NCI-H446 treated with DMSO at 0.1 percent for 48 hours (cell line): ENCODE data around the gene RTN4RL1.

Experiments used
- DNase-seq: peaks from one replicate; lab custom pipeline; 2025; lab: John Stamatoyannopoulos, UW

Gene RTN4RL1

DNA sequence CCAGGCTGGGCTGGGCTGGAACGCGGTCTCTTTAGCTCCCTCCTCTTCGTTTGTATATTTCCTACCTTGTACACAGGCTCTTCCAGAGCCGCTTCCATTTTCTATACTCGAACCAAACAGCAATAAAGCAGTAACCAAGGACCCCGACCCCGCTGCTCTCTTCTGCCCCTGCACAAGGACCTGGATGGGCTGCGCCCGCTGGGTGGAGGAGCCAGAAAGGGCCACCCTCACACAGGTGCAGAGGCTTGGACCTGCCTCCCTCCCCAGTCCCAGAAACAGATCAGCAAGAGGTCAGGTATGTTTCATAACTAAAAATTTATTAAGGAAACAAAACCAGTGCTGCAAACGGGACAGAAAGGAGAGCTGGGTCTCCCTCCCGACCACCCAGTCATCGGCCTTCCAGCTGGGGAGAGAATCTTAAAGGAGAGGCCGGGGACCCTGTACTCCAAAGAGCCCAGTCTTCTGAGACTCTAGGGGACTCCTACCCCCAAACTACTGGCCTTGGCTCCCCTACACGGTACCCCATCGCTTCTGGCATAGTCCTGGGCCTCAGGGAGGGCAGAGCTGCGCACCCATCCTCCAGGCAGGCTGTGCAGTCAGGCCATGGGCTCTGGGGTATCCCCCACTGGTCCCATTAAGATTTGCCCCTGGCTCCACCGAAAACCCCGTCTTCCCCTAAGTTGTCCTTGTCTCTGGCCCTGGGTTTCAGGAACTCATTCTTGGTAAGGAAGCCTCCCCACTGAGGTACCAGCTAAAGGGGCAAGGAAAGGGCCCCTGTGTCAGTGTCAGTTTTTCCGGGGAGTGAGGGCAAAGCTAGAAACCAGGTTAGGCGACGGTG is 34.6 kb upstream of the RTN4RL1 start:
- DNase-seq: no peak

DNA sequence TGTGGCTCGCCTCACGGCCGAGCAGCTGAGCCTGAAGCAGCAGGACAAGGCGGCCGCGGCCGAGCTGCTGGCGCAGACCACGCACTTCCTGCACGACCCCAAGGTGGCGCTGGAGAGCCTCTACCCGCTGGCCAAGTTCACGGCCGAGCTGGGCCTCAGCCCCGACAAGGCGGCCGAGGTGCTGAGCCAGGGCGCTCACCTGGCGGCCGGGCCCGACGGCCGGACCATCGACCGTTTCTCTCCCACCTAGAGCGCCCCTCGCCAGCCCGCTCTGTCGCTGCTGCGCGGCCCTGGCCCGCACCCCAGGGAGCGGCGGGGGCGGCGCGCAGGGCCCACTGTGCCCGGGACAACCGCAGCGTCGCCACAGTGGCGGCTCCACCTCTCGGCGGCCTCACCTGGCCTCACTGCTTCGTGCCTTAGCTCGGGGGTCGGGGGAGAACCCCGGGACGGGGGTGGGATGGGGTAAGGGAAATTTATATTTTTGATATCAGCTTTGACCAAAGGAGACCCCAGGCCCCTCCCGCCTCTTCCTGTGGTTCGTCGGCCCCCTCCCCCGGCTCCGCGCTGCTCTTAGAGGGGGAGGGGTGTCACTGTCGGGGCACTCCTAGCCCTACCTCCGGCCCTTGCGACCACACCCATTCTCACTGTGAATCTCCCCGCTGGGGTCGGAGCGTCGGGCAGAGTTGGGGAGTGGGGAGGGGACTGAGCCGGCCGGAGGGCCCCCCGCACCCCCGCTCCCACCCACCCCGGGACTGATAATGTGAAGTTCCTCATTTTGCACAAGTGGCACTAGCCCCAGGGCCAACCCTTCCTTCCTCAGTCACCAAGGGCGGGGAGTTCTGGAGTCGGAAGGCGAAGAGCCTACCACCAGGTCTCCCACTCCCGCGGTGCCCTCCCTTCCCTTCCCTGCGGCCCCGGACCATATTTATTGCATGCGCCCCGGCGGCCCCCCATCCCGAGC is 33.7 kb upstream of the RTN4RL1 start:
- no peak for DNase-seq

DNA sequence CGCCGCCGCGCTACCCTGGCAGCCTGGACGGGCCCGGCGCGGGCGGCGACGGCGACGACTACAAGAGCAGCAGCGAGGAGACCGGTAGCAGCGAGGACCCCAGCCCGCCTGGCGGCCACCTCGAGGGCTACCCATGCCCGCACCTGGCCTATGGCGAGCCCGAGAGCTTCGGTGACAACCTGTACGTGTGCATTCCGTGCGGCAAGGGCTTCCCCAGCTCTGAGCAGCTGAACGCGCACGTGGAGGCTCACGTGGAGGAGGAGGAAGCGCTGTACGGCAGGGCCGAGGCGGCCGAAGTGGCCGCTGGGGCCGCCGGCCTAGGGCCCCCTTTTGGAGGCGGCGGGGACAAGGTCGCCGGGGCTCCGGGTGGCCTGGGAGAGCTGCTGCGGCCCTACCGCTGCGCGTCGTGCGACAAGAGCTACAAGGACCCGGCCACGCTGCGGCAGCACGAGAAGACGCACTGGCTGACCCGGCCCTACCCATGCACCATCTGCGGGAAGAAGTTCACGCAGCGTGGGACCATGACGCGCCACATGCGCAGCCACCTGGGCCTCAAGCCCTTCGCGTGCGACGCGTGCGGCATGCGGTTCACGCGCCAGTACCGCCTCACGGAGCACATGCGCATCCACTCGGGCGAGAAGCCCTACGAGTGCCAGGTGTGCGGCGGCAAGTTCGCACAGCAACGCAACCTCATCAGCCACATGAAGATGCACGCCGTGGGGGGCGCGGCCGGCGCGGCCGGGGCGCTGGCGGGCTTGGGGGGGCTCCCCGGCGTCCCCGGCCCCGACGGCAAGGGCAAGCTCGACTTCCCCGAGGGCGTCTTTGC is 32.8 kb upstream of the RTN4RL1 start:
- no peak for DNase-seq

DNA sequence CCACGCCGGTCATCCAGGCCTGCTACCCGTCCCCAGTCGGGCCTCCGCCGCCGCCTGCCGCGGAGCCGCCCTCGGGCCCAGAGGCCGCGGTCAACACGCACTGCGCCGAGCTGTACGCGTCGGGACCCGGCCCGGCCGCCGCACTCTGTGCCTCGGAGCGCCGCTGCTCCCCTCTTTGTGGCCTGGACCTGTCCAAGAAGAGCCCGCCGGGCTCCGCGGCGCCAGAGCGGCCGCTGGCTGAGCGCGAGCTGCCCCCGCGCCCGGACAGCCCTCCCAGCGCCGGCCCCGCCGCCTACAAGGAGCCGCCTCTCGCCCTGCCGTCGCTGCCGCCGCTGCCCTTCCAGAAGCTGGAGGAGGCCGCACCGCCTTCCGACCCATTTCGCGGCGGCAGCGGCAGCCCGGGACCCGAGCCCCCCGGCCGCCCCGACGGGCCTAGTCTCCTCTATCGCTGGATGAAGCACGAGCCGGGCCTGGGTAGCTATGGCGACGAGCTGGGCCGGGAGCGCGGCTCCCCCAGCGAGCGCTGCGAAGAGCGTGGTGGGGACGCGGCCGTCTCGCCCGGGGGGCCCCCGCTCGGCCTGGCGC is 32.1 kb upstream of the RTN4RL1 start:
- no peak for DNase-seq

DNA sequence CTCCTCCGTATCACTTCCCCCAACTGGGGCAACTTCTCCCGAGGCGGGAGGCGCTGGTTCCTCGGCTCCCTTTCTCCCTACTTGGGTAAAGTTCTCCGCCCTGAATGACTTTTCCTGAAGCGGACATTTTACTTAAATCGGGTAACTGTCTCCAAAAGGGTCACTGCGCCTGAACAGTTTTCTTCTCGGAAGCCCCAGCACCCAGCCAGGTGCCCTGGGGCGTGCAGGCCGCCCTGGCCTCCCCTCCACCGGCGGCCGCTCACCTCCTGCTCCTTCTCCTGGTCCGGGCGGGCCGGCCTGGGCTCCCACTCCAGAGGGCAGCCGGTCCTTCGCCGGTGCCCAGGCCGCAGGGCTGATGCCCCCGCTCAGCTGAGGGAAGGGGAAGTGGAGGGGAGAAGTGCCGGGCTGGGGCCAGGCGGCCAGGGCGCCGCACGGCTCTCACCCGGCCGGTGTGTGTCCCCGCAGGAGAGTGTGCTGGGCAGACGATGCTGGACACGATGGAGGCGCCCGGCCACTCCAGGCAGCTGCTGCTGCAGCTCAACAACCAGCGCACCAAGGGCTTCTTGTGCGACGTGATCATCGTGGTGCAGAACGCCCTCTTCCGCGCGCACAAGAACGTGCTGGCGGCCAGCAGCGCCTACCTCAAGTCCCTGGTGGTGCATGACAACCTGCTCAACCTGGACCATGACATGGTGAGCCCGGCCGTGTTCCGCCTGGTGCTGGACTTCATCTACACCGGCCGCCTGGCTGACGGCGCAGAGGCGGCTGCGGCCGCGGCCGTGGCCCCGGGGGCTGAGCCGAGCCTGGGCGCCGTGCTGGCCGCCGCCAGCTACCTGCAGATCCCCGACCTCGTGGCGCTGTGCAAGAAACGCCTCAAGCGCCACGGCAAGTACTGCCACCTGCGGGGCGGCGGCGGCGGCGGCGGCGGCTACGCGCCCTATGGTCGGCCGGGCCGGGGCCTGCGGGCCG is 31.4 kb upstream of the RTN4RL1 start:
- DNase-seq: no peak

DNA sequence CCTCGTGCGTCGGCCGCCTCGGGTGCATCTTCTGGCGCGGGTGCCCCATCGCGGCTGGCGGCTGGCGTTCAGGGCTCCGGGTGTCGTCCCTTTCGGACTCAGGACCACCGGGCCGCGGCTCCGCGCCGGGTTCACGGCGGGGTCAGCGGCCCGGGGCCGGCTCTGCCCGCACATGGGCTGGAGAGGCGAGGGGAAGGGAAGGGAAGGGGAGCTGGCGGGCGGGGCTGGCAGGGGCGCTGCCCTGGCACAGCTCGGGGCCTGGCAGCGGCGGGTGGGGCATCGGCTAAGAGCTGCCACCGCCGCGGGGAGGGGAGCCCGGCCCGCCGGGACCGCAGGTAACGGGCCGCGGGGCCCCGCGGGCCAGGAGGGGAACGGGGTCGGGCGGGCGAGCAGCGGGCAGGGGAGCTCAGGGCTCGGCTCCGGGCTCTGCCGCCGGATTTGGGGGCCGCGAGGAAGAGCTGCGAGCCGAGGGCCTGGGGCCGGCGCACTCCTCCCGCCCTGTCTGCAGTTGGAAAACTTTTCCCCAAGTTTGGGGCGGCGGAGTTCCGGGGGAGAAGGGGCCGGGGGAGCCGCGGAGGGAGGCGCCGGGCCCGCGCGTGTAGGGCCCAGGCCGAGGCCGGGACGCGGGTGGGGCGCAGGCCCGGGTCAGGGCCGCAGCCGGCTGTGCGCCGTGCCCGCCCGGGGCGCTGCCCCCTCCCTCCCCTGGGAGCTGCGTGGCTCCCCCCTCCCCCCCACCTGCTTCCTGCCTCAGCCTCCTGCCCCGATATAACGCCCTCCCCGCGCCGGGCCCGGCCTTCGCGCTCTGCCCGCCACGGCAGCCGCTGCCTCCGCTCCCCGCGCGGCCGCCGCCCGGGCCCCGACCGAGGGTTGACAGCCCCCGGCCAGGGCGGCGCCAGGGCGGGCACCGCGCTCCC is 30.4 kb upstream of the RTN4RL1 start:
- DNase-seq: no peak

DNA sequence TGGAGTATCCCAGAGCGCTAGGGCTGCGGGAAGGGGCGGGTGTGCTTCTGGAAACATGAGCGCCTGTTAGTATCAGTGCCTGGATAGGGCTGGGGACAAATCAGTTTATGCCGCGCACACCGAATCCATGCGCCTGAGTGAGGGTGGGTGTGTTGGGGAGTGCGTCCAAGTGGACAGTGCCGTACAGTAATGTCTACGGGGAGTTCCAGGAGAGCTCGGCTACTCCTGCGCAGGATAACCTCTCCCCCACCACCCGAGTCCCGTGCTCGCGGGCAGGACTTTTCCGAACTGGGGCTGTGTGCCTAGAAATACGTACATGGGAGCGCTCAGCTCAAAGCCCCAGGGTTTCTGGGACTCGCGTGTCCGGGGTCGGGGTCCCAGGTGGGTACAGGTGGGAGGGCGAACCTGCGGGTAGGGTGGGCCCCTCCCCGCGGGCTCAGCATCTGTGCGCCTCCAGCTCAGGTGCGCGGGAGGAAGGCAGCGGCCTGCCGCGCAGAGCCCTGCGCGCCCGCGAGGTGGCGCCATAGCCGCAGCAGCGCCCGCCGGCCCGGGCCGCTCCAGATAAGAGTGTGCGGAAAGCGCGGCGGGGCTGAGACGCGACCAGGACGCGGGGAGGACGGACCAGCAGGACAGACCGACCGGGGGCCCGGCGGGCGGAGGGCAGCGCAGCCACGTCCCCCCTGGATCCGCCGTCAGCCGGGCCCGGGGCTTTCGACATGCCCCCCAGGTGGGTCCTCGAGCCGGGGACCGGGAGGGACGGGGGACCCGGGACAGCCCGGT is 29.6 kb upstream of the RTN4RL1 start, which contains the start of gene HIC1:
Gene HIC1 (plus strand): TSS at position 592 of the 780 bp plus-strand sequence. CDS start 1,588 bp downstream, outside the sequence.
- no peak for DNase-seq

DNA sequence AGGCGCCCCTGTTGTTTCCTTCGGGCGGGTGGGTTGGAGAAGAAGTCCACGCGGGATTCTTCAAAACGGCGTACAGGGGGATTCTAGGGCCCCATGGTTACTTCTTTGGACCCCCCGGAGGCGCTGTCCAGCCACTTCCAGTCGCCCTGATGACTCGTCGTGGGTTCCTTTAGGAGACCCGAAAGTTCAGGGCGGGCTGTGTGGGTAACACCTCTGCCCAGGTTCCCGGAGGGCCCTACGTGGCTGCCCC is 29.1 kb upstream of the RTN4RL1 start:
- no peak for DNase-seq

DNA sequence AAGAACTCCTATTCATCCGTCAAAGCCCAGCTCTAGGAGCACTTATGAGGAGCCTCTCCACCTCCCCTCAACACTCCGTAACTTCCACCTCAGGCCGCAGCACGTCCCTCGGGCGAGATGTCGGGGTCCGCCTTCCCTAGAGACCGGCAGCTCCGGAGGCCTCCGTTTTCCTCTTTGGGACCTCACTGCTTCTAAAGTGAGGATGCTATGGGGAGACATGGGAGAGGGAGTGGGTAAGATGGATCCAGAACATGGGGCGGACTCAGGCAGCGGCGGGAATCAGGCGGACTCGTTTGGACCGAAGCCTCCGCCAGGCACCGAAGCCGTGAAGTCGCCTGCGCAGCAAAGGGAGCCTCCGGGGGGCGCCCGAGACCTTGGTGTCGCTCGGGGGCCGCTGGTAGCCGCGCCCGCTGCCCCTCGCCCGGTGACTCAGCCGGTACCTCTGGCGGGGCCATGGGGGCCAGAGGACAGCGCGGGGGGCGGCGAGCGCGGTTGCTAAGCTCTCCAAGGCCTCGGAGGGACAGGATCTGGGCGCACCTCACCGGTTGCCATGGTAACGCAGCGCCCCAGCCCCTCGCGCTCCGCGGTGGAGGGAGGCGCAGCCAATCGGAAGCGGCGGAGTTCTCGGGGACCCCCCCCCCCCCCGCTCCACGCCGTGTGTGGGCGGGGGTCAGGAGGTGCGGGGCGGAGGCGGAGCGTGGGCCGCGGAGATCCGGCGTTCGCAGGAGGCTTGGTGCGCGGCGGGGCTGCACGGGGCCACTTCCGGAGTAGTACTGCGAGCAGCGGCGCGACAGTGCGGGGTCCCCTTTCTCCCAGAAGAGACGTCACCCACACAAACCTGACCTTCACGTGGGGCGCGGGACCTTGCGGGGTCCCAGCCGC is 28.5 kb upstream of the RTN4RL1 start:
- no peak for DNase-seq

DNA sequence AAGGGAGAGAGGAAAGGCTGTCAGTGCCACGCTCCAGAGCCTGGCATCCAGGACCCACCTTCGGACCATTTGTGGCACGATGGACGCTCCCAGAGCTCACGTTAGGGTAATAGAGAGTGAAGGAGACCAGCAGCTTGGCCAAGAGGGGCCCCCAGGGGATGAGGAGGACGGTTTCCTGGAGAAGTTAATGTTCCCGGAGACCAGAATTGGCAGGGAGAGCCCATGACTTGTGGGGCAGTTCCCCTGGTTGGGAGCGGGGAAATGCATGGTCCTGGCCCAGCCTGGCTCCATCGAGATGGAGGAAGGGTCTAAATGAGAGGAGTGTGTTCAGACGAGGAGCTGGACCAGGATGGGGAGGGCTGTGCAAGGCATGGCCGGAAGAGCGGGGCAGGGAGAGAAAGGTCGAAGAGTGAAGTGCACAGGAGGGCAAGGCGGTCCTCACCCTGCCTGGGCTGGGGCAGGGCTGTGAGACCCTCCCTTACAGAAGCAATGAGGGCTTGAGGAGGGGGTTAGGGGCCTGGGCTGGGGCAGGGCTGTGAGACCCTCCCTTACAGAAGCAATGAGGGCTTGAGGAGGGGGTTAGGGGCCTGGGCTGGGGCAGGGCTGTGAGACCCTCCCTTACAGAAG is 26.9 kb upstream of the RTN4RL1 start:
- DNase-seq: no peak

DNA sequence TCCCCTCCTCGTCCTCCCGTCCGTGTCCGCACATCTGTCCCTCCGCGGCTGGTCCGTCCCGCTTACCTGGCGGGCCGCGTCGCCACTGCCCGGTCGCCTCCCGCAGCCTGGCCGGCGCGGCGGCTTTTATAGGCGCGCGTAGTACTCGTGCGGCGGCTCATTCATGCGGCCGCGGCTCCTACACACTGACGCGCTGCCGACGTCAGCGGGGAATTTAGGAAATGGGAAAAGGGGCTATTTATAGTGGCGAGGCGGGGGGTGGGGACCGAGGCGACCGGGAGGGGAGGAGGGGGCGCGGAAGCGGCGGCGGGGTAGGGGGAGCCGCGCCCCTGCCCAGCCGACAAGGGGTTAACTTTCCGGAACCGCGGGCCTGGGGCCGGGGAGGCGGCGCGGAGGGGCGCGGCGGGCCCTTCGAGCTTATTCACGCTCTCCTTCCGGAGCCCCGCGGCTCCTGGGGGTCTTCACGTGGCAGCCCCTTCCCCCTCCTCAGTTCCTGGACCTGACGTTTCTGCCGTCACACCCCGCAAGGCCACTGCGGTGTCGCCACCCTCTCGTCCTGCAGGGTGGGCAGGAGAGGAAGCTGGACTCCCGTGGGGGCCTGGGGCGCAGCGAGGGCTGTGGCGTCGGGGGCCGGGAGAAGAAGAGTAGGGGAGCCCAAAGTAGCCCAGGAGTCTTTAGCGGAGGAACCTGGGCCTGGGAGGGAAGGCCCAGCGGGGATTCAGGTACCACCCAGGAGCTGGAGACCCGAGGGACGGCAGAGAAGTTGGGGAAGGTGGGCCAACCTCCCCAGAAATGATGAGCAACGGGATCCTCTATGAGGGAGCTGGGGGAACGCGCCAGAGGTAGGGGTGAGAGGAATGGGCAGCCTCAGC is 26.2 kb upstream of the RTN4RL1 start:
- DNase-seq: no peak

DNA sequence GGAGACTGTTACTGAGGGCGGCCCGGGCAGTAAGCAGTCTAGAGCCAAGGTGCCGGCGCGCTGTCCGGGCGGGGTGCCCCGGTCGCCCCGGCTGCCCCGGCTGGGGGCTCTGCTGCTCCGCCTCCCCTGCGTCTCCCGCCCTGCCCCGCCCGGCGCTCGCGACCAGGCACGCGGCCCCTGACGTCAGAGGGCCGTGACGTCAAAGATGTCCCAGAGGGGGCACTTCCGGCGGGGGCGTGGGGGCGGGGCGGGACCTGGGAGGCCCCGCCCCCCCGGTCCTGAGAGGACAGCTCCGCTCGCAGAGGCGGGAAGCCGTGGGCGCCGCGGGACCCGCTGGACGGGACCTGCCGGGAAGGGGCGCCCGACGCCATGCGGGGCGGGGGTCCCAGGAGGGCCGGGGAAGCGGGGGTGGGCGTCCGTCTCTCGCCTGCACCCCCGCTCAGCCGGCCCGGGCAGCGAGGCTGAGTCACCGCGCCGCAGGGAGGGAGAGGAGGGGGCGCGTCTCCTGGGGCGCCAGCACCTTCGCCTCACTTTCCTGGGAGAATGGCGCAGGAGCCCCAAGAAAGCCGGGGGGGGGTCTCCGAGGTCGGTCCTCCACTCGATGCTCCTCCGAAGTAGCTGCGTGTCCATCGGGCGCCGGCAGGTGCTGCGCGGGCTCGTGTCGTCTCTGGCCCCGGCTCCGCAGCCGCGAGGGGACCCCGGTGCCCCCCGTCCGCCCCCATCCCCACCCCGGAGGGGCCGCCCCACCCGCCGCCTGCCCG is 25.3 kb upstream of the RTN4RL1 start:
- DNase-seq: peak; percentile 41

DNA sequence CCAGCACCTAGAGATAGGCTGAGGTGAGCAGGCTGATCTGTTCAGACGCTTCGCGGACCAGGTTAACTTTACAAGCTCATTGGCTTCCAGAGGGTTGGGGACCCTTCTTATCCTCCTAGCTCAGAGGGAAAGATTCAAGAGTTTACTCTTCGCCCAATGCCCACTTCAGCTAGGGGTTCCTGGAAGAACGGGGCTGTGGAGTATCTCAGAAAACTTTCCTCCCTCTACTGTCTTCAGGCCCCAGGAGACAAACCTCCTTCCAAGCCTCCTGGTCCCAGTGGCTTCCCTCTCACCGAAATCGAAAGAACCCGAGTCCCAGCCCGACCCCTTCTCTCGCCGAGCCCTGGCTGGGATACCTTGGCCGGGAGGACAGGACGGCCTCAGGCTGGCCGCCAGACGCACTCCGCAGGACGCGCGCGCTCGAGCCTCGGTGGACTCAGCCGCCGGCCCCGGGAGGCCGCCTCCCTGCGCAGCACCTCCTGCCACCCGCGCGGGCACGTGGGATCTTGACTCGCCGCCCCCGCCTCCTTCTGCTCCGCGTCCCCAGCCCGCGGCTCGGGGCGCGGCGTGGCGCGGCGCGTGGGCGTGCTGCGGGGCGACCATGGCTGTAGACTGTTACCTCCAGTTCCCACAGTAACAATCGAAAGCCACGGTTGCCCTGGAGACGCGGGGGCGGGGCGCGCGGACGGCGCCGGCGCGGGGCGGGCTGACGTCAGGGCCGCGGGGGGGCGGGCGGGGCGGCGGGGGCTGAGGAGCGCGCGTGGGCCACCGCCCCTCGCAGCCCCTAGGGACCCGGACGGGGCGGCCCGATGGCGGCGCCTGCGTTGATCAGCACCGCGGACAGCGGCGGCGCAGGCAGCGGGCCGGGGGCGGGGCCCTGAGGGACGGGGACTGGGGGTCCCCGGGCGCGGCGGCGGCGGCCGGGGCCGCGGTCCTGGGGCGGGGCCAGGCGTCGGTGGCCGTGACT is 24.5 kb upstream of the RTN4RL1 start:
- peak; percentile 34 for DNase-seq

DNA sequence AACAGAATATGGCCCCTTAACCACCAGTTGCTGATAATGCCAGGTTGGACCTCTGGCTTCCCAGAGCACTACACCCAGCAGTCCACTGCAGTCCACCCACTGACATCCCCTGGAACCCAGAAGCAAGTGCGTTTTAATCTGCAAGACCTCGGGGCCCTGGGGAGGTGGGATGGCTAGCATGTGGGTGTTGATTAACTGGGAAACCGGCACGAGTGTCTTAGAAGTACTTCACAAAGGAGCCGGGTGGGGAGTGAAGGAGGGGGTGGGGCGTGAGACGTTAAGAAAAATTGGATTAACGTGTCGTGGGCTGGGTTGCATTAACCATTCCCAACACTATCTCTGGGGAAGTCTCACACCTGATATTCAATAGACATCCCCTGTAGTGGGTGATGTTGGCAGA is 23.7 kb upstream of the RTN4RL1 start:
- no peak for DNase-seq
